NOMO-1 (cell line): ENCODE results near the gene LDLRAD3.

Experiments used
- DNase-seq, 2 experiments: peaks; one replicate each; lab custom pipeline; 2025; ENCODE audit not compliant: unreplicated experiment in 2 of 2; lab: John Stamatoyannopoulos, UW

Gene LDLRAD3

GRCh38 chr11:36227044-36227443, 283.2 kb downstream of the LDLRAD3 start:
- DNase-seq = no peak

DNA sequence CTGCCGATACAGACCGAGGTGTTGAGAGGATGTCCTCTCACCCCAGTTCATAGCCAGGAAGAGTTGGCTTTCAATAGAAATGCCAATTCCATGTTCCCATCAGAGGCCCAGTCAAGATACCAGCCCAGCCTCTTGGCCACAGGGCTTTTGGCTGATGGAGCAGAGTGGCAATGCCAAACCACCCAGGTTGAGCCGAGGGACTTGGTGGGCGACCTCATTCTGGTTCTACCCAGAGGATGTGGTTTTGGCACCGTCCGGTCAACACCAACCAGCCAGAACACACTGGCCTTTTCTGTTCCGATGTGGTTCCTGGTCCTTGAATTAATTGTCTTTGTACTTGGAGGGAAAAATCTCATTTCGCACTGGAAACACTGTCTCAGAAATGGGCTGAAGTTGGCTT, 284.8 kb downstream of the LDLRAD3 start:
- no peak for DNase-seq

DNA sequence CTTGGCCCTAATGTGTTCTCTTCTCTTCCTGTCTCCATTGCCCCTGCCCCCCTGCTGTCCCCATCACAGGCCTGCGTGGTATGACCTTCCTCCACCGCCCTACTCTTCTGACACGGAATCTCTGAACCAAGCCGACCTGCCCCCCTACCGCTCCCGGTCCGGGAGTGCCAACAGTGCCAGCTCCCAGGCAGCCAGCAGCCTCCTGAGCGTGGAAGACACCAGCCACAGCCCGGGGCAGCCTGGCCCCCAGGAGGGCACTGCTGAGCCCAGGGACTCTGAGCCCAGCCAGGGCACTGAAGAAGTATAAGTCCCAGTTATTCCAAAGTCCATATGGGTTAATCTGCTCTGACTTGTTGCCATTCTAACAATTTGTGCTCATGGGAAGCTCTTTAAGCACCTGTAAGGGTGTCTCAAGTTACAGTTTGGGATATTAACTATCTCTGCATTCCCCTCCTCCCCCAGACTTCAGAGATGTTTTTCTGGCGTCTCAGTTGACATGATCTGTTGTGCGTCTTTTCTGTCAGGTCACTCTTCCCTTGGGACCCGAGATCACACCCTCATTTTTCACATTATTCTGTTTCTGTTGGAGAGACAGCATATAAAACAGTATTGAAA, 285.3 kb downstream of the LDLRAD3 start:
- no peak for DNase-seq

DNA sequence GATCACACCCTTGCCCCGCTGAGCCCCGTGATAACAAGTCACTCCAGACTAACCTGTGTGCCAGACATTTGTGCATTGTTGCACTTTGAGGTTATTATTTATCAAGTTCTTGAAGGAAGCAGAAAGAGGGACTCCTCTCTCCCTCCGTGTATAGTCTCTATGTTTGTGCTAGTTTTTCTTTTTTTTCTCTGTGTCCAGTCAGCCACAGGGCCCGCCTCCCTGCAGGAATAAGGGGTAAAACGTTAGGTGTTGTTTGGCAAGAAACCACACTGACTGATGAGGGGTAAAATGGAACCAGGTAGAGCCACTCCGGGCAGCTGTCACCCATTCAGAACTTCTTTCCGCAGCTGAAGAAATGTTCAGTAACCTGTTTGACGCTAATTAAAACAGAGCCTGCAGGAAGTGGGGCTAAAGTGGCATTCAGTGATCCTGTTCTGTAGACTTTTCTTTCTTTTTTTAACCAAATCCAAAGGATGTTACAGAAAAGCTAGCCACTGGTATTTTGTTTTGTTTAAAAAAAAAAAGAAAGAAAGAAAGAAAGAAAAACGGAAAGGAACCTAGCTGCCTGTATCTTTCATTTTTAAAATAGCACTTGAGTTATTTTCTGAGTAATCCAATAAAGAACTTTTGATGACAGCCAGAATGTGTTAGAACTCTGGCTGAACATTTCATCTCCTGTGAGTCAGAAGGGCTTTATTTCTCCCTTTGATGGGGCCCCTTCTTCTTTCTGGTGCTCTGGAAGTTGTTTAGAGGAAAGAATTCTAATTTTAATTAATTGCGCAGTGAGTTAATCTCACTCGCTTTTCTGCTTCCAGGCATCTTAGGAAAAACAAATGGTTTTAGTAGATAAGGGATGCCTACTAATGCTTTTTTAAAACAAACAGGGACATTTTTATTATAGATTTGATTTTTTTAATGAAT, 287.2 kb downstream of the LDLRAD3 start:
- DNase-seq = no peak

GRCh38 chr11:36233204-36233603, 289.3 kb downstream of the LDLRAD3 start:
- no peak for DNase-seq

DNA sequence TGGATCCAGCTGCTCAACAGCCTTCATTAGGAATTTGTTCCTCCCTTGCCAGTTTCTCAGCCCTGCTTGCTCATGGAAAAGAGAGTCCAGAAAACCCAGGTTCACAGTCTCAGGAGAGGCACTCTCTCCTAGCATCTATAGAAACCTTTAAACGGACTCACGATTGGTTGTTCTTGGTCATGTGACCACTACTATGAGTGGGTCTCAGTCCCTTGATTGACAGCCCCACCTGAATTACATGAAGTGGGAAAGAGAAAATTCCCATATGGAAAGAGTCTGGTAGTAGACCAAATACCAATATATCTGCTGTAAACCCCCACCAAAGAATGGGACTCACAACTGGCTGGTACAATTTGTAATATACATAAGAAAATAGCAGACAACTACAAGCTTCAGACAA, 291.0 kb downstream of the LDLRAD3 start:
- no peak for DNase-seq

DNA sequence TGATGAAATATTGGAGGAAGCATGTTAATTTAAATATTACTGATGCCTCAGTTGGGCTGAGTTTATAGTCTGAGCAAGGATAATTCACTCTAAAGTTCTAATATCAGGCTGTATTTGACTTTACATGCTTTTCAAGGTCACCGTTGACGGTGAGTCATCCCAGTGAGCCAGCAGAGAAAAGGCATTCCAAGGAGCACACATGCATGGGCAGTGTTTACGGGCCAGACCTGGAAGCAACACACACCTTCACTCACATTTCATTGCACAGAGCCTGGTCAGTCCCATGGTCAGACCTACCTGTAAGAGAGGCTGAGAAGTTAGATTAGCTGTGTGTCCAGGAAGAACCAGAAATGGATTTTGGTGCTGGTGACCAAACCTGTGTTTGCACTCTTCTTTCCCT, 291.9 kb downstream of the LDLRAD3 start:
- DNase-seq = no peak

- DNase-seq = no peak
These were observed 293.5 kb downstream of the LDLRAD3 start for GRCh38 chr11:36237391-36237790.

- DNase-seq = no peak
These were observed 294.3 kb downstream of the LDLRAD3 start for GRCh38 chr11:36238036-36238631.

DNA sequence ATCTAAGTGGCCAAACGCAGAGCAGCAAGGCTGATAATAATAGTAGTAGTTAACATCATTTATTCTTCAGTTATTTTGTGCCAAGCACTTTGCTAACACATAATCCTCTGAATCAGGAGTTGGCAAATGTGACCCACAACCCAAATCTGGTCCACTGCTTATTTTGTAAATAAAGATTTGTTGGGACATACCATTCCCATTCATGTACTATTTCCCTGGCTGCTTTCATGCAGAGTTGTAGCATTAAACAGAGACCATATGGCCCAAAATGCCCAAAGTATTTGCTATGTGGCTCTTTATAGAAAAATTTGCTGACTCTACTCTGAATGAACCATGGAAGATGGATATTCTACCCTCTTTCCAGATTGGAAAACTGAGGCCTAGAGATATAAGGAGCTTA, 295.0 kb downstream of the LDLRAD3 start:
- no peak for DNase-seq

DNA sequence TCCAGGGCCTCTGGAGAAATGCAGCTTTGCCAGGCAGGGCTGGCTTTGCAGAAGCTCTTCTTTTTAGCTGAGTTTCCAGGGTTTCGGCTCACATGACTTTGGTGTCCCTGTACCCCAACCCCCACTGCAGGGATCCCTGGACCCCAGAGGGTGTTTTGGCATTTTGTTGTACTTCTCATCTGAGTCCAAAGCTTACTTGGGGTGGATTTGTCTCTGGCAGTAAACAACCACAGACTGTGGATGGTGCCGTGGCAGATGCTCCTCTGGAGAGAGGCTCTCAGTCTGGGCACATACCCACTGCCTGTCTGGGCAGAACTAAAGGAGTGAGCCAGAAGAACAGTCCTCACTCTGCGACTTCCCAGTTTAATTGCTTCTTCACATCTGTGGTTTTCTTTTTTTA, 295.8 kb downstream of the LDLRAD3 start:
- no peak for DNase-seq

DNA sequence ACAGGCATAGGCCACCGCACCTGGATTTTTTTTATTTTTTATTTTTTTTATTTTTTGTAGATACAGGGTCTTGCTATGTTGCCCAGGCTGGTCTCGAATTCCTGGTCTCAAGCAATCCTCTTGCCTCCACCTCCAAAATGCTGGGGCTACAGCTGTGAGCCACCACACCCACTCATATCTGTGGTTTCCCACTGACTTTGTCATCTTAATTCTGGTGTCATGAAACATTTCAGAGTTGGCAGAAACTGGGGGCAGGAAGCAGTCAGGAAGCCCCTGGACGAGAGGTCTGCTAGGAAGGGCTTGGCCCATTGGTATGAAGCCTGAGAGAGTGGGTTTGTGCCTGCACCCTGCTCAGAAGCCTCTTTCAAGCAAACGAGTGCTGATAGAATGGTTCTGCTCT, 296.3 kb downstream of the LDLRAD3 start:
- DNase-seq = no peak

- no peak for DNase-seq
These were observed 296.9 kb downstream of the LDLRAD3 start for GRCh38 chr11:36240801-36241200.

- DNase-seq = peak in 1 of 2 experiments; percentile 33
These were observed 297.6 kb downstream of the LDLRAD3 start for GRCh38 chr11:36241497-36241896.

DNA sequence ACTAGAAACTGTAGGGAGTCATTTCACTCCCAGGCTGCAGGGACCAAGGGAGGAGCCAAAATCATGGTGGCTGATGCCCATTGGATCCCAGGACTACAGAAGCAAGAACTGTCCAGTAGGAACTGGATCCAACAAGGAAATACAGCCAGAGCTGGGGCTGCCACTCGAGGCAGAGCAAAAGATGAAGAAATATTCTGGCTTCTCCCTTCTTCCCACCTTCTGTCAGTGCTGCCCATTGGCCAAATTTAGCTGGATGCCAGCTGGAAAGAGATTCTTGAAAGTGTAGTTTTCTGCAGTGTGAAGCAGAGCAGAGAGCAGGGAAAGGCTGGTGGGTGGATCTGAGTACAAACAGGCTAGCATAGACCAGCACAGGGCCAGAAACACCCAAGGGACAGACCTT, 299.8 kb downstream of the LDLRAD3 start:
- no peak for DNase-seq

- no peak for DNase-seq
These were observed 303.6 kb downstream of the LDLRAD3 start for GRCh38 chr11:36247493-36247892.

- no peak for DNase-seq
These were observed 304.6 kb downstream of the LDLRAD3 start for GRCh38 chr11:36248436-36248835.

DNA sequence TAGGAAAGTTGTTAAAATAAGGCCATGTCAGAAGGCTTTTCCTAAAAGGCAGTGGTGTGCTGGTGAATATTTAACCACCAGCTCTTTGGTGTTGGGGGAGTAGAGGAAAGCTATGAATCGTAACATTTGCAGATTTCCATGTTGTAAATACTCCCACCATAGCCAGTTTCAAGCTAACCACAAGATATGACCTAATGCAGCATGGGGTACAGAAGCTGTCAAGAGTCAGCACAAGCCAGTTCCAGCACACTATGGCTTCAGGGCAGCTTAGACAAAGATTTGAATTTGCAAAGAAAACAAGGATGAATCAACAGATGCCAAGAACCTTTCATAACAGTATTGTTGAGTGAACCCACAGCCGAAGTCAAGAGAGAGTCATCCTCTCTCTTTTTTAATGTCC, 305.4 kb downstream of the LDLRAD3 start:
- DNase-seq = peak; percentile 5 to 17

GRCh38 chr11:36251823-36252222, 308.0 kb downstream of the LDLRAD3 start:
- no peak for DNase-seq

- DNase-seq = no peak
These were observed 309.4 kb downstream of the LDLRAD3 start for GRCh38 chr11:36253238-36253637.

DNA sequence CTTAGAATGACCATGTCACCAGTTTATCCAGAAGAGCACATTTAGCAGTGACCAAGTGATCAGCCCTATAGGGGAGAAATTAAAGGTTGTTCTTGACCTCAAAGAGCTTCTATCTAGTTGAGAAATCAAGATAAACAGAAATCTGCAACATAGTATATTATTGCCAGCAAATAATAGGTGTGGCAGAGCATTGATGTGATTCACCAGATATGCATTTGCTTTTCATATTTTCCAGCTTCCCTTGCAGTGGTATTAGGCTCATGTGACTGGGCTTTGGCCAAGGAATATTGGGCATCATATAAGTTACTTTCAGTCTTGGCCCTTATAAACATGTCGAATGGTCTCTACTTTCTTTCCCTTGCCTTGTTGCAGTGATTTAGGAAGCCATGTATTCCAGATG, 310.9 kb downstream of the LDLRAD3 start:
- no peak for DNase-seq

GRCh38 chr11:36257351-36257750, 313.5 kb downstream of the LDLRAD3 start:
- no peak for DNase-seq
